Fibroblast of upper back skin (primary cell): ENCODE measurements around the gene APOA4.
A peak's percentile ranks its signal among the peaks of the same experiment; 100 is the strongest.

Experiments
- DNase-seq: peaks from one replicate; pipeline ENCODE4 v3.0.0-alpha.2; 2013

The APOA4 gene

DNA sequence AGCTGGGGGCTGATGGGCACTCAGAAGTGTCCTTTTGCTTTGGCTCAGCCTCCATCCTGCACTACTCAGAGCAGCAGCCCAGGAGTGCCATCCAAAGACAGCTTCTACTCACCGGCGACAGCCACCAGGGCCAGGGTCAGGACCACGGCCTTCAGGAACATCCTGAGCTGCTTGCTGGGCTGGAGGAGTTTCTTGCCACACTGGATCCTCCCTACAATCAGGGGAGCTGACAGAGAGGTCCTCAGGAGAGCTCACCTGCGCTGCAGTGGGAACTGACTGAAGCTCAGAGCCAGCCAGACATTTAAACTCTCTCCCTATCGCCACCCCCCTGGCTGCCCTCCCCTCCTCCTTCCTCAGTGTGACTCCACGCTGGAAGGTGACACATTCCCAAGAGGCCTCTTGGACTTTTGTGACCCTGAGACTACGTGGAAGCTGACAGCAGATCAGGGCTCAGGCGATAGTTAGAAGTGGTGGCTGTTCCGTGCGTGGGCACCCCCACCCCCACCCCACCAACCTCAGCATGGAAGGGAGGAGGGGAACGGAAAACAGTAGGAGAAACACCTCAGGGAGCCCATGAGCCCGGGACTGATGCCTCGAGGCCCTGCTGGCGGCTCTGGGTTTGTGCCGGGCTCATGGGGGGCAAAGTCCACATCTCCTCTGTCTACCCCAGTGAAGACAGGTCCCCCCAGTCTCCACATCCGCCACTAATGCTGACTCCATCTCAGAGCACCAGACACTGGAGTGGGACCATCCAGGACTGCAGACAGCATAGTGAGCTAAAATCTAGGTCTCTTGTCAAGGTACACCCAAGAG lies at the start of gene APOA4:
TSS of gene APOA4 (minus strand) at position 274 of the 813 bp plus-strand sequence. CDS start at position 161, 113 bp downstream.
- no peak for DNase-seq

DNA sequence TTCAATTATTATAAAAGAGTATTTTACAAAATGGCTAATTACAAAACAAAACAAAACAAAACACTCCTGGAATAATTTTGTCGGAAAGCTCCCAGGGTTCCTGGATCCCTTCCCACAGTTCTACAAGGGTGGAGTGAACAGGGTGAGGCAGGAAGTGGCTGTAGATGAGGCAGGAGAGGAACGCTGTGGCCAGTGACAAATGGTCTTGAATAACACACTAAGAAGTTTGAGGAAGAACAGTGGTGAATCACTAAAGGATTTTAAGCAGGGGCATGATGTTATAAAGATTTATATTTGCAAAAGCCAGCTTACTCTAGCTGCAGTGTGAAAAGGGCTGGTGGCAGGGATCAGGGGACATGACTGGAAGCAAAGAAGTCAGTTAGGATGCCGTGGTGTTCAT lies 48.1 kb upstream of the APOA4 start:
- DNase-seq = peak; percentile 90

DNA sequence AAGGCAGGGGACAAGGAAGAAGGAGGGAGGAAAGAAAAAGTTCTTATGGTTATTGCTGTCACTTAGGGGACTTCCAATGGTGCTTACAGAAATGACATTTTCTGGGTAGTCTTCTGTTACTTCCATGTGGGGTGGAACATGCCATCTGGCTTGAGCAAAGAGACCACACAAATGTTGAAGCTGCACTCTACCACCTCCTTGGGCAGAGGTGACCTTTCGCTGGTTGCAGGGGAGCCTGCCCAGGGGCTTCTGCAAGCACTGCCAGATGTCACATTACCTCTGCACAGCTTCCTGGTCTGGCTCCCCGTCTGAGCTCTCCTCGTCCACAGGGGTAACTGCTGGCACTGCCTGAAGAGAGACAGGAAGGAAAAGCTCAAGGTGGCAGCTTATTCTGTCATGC lies 47.0 kb upstream of the APOA4 start:
- DNase-seq = no peak

DNA sequence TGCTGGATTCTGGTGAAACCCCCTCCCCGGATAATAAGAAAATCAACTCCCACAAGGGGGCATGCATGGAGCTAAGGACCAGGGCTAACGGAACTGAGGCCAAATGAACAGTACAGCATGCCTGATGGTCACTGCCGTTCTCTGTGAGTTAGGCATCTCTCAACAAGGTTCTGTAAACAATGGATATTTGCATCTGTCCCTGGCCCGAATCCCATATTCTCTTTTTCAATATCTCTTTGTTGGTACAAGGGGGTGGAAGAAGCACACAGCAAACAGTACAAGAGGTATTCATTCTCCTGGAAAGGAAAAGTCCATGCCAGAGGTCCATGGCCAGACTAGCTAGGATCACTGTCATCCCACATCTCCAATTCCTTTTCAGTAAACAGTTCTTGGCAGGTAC lies 46.5 kb upstream of the APOA4 start:
- DNase-seq = no peak

DNA sequence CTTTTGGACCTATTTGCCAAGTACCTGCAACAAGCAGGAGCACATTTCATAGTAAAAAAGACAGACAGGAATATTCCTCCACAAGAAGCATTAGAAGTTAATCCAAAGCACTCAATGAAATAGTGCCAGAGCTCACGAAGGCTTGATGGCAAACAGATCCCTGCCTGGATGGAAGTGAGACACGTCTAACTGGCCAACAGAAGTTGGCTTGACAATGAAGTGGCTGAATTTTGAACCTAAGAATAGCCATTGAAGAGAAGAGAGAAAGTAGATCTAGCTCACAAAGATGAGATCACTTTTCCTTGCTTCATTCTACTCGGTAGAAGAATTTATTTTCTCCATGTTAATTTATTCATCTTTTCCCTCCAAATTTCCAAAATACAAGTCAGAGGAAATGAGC lies 45.0 kb upstream of the APOA4 start:
- DNase-seq = no peak

DNA sequence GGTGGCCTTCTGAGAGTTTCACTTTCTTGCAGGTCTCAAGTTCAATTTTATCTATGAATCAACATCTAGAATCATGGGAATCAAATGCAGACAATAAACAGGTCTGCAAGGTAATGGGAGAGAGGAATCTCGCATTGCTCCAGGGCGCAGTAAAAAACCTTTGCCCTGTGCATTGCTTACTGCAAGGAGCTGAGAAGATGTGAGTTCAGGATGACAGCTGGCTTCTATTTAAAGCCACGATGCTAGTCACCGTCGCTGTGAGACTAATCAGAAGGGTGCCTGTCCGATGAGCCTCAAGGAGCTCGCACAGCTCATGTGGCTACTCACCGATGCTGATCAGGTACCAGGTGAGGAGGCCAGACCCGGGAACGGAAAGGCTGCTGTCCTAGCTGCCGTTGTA lies 44.5 kb upstream of the APOA4 start:
- DNase-seq = no peak

DNA sequence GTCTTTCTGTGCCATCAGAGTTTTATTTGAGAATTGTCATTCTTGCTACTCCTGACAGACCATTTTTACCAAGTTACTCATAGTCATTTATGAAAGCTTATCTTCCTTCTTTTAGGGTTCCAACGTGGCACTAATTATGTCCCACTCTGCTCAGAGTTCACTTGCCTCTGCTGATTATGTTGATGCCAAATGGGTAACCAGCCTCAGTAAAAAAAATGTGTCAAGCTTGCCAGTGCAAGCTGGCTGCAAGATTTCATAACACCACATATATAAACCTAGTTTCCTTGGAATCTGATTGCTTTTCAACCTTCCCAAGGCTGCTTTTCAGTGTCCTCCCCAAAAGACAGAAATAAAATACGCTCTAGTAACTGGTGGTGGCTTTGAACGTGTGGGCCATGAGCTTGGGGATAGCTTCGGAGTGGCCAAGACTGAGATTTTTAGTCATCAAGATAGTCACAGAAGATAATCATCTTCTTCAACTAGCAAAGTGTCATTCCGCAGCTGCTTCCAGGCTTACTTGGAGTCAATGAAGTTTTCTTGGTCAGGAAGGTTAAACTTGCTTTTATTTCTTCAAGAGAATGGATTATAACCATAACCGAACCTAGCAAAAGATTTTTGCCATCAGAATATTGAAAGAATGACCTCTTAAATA lies 43.8 kb upstream of the APOA4 start:
- no peak for DNase-seq

DNA sequence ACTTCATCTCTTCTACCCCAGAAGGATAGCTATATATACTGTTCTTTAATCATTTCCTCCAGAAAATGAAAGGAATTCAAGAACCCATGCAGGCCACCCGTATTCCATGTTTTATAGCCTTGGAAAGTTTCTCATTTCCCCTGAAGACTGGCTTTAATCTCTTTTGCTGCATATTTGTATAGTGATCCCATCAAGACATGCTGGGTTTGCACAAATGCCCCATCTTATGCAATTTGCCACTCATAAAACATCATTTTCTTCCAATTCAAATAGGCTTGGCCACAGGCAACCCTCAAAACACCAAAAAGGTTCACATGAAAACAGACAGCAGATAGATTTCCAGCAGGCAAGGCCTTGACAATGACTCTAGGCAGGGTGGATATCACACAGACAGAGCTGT lies 42.6 kb upstream of the APOA4 start:
- DNase-seq = peak; percentile 86

DNA sequence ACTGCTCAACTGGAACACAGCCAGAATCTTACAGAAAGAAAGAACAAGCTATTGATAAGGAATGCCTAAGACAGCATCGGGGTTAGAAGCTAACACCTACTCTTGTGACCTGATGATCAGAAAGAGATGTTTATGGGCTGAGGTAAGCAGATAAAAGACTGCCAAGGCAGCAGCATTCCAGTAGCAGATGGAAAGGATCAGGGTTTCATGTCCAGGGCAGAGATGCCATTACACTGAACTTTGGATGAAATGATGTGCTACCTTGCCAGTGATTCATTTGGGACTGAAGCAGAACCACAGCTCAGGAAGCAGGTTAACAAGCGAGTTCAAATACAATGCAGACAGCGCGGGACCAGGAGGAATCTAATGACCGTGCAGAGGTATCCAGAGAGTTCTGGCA lies 41.4 kb upstream of the APOA4 start:
- DNase-seq = peak; percentile 37

DNA sequence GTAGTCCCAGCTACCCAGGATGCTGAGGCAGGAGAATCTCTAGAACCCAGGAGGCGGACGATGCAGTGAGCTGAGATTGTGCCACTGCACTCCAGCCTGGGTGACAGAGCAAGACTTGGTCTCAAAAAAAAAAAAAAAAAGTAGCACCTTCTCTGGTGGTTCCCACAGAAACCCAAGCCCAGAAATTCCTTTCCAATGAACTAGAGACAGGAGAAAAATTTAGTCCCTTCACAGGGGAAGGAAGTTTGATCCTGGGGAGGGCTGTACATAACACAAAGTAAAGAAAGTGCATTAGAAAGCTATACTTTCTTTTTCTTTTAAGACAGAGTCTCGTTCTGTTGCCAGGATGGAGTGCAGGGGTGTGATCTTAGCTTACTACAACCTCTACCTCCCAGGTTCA lies 39.8 kb upstream of the APOA4 start:
- peak; percentile 41 for DNase-seq

DNA sequence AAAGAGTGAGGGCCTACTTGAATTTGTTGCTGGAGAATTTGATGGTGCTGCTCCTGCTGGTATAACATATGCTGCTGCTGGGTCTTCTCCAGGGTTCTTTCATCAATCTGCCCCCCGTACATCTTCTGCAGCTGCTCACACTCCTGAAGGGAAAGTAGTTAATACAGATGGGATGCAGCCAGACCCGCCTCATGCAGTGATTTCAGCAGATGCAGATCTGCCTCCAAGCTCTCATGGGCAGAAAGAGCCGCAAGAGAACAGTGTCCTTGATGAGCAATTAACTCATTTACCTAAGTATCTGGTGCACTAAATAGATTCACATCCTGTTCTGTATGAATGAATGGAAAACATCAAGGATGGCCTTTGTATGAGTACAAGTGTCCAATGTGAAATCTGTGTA lies 39.1 kb upstream of the APOA4 start:
- peak; percentile 28 for DNase-seq

DNA sequence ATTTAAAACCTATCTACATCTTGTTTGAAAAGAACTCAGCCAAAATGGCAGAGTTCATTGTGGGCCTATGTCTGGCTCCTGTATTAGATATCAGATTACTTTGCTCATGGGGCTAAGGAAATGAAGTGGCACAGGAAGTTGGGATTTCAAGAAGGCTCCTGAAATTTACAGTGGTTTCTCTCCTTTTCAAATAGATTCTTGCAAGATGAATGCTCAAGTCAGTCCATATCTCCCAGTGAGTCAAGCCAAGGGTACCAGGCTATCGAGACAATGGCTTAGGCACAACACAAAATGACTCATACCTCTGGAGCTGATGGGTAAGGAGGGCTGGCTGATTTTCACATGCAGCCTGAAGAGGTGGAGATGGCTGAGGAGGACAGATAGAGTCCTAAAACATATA lies 38.4 kb upstream of the APOA4 start:
- peak; percentile 67 for DNase-seq

DNA sequence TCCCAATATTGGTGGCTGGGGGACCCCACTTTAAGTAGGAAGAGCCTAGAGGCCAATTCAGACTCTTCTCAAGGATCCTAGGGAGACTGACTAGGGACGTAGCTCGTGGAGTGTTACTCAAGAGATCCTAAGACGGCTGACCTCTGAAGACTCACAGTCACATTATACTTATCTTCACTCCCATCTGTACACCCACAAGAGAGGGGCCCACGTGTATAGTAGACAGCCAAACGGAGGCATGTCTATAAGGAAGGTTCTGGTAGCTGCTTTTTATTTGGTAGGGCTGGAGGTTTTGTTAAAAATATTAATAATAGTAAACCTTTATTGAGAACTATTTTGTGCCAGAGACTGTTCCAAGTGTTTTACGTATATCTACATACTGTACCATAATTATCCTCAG lies 37.2 kb upstream of the APOA4 start:
- DNase-seq = no peak

DNA sequence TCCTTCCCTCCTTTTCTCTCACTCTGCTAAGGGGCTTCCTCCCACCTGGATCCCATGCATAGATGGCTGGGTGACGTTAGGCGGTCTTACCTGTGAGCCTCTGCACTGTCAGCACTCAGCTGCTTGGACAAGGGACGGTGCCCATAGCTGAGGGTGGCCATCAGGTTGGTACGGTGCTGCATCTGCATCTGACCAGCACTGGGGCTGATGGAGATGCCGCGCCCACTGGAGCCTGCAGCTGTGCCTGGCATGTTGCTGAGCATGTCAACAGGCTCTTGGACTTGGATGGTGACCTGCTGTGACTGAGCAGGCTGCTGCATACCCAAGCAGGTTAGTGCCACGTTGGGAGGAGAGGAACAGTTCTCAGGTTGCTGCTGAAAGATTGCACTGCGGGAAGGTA lies 36.1 kb upstream of the APOA4 start:
- no peak for DNase-seq

DNA sequence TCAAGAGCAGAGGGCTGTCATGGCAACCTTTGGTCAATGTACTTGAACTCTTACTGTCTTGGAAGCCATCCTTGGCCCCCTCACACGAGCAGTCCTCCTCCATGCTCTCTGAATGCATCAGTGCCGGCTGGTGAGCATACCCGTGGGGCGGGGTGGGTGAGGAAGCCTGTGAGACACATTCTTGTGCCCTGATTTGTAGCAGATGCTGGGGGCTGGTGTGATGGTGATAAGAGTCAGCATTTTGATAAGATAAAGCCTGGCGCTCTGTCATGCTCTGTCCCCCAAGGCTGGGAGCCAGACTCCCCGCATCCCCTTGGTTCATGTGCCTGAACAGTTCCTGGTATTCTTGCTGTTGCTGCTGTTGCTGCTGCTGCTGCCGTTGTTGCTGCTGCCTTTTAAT lies 34.8 kb upstream of the APOA4 start:
- no peak for DNase-seq

DNA sequence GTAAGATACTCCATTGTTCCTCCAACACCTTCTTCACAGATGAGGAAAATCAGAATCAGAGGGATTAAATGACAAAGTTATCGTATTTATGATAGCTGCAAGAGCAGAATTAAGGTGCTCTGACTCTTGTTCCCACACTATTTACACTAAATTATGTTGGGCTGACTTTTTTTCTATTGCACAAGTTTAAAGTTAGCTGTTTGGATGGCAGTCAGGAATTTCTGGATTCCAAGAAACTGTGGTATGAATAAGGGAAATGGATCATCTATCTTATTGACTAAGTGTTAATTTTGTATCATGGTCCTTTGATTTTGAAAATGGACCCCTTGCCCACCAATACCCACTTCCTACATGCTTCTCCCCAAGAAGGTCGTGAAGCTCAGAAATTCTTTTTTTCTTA lies 34.2 kb upstream of the APOA4 start:
- peak; percentile 23 for DNase-seq

DNA sequence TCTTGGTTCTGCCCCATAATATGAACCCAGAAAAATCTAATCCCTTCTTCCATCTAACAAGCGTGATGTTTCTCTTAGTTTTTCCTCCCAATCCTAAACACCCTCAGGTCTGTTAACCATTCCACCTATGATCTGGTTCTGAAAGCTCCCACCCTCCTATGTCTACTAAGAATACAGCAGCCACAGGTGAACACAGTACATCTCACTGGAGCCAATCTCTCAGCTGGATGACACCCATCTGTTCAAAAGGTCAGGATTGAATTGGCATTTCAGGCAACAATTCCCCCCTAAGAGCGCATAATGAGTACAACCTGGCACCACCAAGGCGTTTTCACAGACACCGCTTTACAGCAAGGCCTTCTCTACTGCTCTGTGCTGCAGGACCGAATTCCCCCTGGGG lies 33.3 kb upstream of the APOA4 start:
- DNase-seq = no peak

DNA sequence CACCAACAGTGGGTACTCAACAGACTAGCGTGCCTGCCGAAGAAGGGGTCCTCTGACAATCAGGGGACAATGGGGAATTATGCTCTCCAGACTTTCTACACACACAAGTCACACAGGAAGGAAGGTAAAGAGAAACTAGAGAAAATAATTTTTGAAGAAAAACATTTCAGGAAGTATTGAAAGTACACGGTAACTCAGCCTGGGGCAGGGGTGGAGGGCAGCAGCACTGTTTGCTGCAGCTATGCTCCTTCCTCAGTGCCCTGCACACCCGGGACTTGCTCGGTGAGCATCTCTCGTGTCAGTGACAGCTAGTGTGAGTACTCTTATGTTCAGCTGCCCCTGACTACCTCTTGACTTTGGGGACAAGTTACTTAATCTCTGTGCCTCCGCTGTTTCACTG lies 32.3 kb upstream of the APOA4 start:
- no peak for DNase-seq

DNA sequence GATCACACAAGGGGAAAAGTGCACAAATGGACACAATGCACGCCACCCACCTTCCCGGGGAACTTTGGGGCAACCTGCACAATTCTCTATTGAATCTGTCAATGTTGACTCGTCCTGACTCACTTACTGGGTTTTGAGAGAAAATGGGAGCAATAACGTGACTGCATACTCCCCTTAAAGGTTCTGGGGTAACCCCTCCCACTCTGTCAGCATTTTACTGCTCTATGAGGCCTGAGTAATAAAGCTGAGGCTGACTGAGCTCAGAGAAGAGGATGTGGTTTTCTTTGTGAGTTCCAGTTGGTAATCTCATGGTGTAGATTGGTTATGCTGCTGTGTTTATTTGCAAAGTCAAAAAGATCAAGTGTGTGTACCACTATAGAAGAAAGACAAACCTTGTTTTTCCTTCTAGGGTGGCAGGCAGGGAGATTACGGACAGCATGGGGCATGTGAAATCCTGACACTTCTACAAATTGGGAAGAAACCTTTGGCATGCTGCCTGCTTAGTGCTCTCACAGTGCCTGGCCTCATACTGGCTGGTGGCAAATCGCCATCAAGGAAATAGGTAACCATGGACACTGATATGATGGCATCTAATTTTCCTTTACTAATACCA lies 30.5 kb upstream of the APOA4 start:
- DNase-seq = peak; percentile 89

DNA sequence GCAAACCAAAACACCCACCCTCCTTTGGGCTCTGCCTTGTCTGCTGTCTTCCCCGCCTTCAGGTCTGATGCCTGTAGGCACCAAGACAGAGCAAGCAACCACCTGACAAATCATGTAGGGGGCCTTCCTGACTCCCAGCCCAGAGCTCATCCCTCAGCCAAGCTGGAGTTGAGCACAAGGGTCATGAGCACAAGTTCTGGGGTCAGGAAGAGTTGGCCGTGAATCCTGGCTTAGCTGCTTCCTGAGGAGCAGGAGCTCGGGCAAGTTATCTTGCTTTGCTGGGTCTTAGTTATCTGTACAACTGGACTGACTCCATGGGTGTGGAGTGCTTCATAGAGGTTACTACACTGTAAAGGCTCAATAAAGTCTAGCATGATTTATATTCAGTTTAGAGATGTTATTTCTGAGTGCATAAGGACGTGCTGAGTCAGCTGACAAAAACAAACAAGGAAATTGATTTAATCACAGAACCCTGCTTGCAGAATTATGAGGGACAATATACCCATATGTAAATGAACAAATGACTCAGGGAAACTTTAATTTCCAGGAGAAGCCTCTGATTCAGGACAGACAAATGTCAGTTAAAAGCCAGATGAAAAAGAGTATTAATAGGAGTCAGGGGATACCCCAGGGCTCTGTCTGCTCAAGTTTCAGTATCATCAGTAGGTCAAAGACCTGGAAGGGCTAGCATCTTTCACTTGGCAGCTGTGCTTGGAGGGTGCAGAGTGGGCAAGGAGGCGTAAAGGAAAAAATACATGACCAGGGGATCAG lies 29.3 kb upstream of the APOA4 start:
- DNase-seq = peak; percentile 26

DNA sequence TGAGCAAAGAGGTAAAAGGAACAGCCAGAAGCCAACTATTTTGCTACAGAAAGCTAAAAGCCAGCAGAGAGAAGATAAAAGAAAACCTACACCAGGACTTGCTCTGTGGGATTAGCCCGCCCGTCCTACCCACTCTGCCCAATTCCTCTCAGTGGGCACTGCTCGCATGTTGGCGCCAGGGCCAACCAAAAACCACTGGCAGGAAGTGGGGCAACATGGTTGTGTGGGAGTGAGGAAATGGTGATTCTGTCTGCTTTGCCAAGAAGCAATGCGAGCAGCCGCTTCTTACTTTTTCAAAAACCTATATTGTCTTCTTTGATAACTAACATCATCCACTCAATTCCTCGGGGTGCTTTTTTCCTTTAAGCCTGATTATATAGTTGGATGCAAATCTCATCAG lies 28.5 kb upstream of the APOA4 start:
- DNase-seq = no peak

DNA sequence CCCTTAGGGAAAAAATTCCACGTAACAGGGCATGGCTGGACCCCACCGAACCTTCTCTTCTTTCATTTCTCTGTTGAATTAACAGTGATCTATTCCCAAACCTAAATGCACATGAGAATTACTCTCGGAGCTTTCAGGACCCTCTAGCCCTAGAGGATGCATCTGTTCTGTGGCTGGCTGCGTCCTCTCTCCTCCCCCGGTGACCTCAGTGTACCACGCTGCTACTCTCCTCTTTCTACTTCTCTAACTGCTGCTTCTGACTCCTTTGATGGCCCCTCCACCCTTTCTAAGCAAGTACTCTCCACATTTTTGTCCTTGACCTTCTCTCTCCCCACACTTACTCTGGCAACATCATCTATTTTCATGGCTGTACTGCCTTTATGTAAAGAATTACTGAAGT lies 26.4 kb upstream of the APOA4 start:
- DNase-seq = no peak

DNA sequence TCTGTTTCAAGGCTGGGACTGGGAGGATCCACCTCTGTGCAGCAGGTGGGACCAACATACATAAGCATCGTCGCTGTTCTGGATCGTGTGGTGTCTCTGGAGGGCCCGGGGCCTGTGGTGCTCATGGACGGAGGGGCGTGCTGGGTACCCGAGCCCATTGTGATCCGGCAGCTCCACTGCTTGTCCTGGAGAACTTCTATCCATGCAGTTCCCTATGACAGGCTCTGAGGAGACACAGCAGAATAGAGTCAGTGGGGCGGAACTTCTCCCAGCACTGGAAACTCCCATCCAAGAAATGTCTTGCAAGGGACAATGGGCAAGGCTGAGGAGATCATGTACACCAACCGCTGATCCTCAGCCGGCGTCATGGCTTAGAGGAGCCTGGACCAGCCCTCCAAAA lies 26.0 kb upstream of the APOA4 start:
- no peak for DNase-seq

DNA sequence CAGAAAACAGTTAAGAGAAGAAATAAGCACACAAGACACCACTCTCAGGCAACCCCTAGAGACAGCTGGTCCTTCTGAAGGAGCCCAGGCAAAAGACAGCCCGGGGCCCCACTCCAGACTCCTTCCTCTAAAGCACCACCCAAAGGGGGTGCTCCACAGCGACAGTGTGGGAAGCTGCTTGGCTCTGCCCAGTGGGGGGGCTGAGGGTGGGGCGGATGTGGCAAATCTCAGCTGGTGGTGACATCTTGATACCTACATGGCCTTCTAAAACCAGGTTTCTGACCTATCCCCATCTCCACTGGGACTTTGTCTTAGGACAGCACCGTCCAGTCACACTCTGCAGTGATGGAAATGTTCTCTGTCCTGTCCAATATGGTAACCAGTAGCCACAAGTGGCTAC lies 24.5 kb upstream of the APOA4 start:
- DNase-seq = no peak
